Measurements from ENCODE around the gene DYNLT2B.

DNA sequence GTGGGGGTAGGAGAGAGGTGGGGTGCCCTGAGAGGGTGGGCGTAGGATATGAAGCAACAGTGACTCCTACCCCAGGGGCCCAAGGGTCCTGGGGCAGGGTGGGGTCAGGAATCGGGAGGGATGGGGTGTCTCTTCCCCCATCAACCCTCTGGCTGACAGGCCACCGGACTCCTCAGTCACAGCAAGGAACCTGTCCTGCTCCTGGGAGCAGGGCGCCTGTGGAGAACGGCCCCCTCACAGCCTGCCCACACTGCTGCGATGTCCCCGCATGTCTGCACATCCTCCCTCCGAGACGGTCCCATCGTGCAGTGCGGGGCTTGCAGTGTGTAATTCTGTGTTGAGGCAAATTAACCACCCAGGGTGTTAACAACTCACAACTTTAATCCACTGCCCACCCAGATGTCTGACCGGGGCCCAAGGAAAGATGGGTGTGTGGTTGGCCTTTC, 17.5 kb upstream of the DYNLT2B start:
- TF ChIP-seq ZFP3 (CRISPR knock-in tag; IDR thresholded peaks at IDR 0.05) (no peak), RARB (CRISPR knock-in tag; IDR thresholded peaks at IDR 0.05) (no peak), ZNF565 (CRISPR knock-in tag; conservative IDR thresholded peaks at IDR 0.05; ENCODE audit: low read depth) (no peak), ZFP30 (CRISPR knock-in tag; IDR thresholded peaks at IDR 0.05) (no peak), SNAI2 (CRISPR knock-in tag; IDR thresholded peaks at IDR 0.05) (no peak), BACH2 (CRISPR knock-in tag; IDR thresholded peaks at IDR 0.05; ENCODE audit: borderline replicate concordance) (no peak), ZNF70 (CRISPR knock-in tag; IDR thresholded peaks at IDR 0.05) (no peak), ZNF8 (CRISPR knock-in tag; IDR thresholded peaks at IDR 0.05) (no peak), ARNTL (CRISPR knock-in tag; IDR thresholded peaks at IDR 0.05; ENCODE audit: borderline replicate concordance, low read depth) (no peak), ZC3H10 (CRISPR knock-in tag; IDR thresholded peaks at IDR 0.05) (no peak), GLIS3 (CRISPR knock-in tag; IDR thresholded peaks at IDR 0.05) (no peak)
- TF ChIP-seq, protein P1, sequence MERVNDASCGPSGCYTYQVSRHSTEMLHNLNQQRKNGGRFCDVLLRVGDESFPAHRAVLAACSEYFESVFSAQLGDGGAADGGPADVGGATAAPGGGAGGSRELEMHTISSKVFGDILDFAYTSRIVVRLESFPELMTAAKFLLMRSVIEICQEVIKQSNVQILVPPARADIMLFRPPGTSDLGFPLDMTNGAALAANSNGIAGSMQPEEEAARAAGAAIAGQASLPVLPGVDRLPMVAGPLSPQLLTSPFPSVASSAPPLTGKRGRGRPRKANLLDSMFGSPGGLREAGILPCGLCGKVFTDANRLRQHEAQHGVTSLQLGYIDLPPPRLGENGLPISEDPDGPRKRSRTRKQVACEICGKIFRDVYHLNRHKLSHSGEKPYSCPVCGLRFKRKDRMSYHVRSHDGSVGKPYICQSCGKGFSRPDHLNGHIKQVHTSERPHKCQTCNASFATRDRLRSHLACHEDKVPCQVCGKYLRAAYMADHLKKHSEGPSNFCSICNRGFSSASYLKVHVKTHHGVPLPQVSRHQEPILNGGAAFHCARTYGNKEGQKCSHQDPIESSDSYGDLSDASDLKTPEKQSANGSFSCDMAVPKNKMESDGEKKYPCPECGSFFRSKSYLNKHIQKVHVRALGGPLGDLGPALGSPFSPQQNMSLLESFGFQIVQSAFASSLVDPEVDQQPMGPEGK (CRISPR knock-in tag; IDR thresholded peaks at IDR 0.05; ENCODE audit: borderline replicate concordance), result no peak
- TF ChIP-seq, protein P2, sequence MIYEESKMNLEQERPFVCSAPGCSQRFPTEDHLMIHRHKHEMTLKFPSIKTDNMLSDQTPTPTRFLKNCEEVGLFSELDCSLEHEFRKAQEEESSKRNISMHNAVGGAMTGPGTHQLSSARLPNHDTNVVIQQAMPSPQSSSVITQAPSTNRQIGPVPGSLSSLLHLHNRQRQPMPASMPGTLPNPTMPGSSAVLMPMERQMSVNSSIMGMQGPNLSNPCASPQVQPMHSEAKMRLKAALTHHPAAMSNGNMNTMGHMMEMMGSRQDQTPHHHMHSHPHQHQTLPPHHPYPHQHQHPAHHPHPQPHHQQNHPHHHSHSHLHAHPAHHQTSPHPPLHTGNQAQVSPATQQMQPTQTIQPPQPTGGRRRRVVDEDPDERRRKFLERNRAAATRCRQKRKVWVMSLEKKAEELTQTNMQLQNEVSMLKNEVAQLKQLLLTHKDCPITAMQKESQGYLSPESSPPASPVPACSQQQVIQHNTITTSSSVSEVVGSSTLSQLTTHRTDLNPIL (CRISPR knock-in tag; IDR thresholded peaks at IDR 0.05; ENCODE audit: low read depth), result no peak

Data from SK-N-SH treated with all-trans-retinoic acid at 6 μM for 48 hours (cell line).